Stimulated activated CD4-positive, alpha-beta T cell treated with anti-CD3 and anti-CD28 coated beads, Interleukin-15, amount 100 ng/mL, for 1 hour (primary cell): ENCODE measurements around the gene ARID5A.

Experiments used
- DNase-seq, 2 donors: peaks; one replicate each; pipeline ENCODE4 v3.0.0-alpha.2; 2020; ENCODE audit warnings: low read depth in 1 of 2, low spot score in 1 of 2

ARID5A gene

DNA sequence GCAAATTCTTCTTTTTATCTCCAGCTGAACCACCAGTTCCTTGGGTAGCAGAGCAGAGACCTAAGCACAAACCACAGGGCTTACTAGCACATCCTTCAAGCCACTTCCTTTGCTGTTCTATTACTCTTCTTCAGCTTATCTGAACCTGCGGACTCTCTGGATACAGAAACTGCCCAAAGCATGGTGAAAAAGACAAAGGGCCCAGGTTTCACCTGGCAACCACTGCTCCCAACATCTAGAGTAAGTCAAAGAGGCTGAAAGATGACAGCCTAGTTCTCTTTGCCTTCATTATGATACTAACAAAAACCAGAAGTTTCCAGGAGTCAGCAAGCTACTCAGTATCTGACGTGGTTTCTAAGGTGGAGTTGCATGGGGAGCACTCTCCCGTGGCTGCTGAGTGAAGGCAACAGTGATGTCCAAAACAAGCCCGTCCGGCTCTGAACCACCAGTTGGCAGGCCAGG, 58.2 kb downstream of the ARID5A start:
- no peak for DNase-seq

DNA sequence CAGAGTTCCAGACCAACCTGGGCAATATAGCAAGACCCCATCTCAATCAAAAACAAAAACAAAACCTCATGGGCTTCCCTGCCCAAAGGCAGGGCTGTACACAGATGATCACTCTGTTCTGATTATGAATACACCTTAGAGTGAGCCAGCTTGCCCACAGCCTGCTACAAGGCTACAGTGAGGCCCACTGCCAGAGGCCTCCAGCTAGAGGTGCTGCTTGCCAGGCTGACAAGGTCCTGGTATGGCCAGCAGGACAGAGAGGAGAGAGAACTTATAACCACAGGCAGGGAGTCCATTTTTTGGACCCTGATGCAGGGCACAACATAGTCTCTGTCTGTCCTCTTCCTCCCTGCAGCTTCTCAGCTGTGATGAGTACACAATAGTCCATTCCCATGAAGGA, 60.0 kb downstream of the ARID5A start:
- no peak for DNase-seq

DNA sequence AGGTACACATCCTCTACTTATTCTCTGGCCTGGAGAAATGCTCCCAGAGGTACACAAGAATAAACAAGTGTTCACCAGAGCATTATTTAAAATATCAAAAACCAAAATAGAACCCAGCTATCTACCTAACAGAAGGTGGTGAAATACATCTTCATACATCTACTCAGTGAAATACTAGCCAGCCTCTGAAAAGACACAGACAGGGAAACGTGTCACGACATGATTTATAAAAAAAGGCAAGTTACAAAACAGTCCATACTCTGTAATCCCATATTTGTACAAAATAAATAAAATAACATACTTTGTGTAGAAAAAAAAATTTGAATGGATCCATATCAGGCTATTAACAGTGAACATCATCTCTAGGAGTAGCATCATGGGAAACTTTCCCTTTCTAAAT, 63.4 kb downstream of the ARID5A start:
- no peak for DNase-seq

DNA sequence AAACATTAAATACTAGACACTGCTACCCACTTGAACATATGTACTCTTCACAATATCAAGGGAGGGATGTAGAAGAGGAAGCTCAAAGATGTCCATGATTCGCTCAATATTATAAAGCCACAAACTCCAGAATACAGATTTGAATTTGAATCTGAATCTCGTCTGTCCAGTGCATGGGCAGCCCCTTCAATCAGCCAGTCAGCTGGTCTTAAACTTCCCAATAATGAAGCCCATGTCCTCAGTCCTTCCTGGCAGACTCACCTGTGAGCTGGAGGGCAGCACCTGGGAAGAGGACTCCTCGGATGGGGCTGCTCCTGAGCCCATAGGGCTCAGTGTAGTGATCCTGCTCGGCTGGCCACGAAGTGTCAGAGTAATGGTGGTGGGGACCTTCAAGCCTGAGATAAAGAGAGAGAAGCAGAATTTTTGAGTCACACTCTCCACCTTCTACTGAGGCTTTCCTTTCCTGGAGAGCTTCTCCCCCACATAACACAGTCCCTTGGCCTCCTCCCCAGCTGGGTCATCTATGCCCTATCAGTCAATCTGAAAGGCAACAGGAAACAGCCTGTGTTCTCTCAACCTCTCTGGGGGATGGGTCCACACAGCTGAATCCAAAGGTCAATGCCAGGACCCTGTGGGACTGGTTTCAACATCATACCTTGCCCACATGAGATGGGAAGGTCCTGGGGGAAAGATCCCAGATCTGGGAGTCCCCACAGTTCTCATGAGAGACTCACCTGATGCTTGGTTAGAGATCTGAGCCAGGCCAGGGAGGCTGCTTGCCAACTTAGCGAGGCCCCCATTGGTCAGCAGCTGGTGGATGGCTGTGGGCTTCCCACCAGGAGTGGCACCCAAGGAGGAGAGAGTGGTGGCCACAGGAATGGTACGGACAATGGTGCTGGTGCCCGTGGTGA, 65.1 kb downstream of the ARID5A start:
- no peak for DNase-seq
